ENCODE results near the gene KY.

- TF ChIP-seq, protein P1, sequence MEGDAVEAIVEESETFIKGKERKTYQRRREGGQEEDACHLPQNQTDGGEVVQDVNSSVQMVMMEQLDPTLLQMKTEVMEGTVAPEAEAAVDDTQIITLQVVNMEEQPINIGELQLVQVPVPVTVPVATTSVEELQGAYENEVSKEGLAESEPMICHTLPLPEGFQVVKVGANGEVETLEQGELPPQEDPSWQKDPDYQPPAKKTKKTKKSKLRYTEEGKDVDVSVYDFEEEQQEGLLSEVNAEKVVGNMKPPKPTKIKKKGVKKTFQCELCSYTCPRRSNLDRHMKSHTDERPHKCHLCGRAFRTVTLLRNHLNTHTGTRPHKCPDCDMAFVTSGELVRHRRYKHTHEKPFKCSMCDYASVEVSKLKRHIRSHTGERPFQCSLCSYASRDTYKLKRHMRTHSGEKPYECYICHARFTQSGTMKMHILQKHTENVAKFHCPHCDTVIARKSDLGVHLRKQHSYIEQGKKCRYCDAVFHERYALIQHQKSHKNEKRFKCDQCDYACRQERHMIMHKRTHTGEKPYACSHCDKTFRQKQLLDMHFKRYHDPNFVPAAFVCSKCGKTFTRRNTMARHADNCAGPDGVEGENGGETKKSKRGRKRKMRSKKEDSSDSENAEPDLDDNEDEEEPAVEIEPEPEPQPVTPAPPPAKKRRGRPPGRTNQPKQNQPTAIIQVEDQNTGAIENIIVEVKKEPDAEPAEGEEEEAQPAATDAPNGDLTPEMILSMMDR (IDR thresholded peaks at IDR 0.05) = no peak
- TF ChIP-seq POLR2A (IDR thresholded peaks at IDR 0.05) = no peak
These were observed 33.0 kb downstream of the KY start for GRCh38 chr3:134617608-134618477.
